GM12872 (cell line): Measurements from ENCODE around the gene RAB7B.

Experiments
- TF ChIP-seq, protein P1 (sequence below): IDR thresholded peaks from 3 replicates; pipeline ENCODE4 v1.5.1; 2011; ENCODE audit warnings: low read depth, mild to moderate bottlenecking, low read length, moderate library complexity; ENCODE audit not compliant: insufficient read depth

Gene RAB7B, protein sequence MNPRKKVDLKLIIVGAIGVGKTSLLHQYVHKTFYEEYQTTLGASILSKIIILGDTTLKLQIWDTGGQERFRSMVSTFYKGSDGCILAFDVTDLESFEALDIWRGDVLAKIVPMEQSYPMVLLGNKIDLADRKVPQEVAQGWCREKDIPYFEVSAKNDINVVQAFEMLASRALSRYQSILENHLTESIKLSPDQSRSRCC

DNA sequence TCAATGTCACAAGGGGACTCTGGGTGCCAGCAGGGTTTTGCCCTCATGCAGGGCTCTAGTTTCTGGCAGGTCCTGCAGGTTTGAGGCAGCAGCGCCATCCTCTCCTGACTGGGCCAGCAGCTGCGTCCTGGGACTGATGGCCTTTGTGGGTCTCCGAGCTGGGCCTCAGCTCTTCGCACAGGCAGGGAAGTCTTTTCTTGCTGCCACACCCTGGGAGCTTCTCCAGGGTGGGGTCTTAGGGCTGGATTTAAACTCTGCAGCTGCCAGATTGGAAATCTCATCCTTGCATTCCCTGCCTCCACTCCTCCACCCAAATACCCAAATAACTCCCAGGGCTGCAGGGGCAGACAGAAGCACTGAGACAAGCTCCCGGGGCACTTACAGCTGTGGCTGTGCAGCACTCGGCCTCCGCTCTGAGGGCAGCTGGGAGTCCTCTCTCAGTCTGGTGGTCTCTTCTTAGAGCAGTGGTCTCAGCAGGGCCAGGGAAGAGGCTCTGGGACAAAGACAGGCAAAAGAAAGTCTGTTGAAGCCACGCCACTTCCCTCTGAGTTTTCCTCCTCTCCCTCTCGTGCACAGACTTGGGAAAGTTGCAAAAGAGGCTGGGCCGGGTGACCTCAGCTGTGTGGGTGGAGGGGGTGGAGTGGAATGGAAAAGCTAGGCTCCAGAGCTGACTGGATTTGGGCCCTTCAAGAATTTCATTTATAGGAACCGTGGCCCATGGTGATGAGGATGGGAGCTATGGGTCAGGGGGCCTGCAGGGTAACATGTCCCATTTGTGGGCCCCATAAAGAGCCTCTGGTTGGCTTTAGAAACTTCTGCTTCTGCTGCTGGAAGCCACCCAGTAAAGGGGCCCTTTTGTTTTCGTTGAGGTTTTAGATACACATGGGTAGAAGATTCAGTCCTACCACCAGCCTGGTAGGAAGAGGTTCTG is at the start of gene RAB7B:
TSS of gene RAB7B (minus strand) at position 525 of the 931 bp plus-strand sequence. CDS start 9,260 bp downstream, outside the sequence.
- TF ChIP-seq, protein P1, sequence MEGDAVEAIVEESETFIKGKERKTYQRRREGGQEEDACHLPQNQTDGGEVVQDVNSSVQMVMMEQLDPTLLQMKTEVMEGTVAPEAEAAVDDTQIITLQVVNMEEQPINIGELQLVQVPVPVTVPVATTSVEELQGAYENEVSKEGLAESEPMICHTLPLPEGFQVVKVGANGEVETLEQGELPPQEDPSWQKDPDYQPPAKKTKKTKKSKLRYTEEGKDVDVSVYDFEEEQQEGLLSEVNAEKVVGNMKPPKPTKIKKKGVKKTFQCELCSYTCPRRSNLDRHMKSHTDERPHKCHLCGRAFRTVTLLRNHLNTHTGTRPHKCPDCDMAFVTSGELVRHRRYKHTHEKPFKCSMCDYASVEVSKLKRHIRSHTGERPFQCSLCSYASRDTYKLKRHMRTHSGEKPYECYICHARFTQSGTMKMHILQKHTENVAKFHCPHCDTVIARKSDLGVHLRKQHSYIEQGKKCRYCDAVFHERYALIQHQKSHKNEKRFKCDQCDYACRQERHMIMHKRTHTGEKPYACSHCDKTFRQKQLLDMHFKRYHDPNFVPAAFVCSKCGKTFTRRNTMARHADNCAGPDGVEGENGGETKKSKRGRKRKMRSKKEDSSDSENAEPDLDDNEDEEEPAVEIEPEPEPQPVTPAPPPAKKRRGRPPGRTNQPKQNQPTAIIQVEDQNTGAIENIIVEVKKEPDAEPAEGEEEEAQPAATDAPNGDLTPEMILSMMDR, result no peak

DNA sequence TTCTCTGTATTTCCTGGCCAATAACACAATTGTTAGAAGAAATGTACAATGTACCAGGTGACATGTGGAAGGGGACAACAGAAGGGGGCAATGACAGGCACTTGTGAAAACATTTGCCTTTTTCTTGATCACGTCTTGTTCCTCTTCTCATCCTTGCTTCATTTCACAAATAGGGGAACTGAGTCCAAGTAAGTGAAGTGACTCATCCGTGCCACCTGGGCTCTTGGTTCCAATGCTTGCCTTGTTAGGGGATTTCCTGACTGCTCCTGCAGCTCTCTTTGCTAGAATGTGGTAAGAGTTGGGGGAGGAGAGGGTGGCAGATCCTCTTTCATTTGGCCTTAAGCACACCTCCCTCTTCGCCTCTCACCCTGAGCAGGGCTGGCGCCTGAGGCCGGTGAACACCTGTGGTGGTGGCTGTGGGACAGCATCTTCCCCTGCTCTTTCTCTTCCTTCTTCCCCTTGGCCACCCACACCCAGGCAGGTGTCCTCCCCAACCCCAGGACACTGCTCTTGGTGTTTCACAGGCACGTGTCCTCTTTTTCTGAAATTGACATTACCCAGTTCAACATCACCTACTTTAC is 47.5 kb upstream of the RAB7B start:
- TF ChIP-seq, protein P1, result 0 out of 3 replicates have a peak, but pooled peaks have one; percentile 9

DNA sequence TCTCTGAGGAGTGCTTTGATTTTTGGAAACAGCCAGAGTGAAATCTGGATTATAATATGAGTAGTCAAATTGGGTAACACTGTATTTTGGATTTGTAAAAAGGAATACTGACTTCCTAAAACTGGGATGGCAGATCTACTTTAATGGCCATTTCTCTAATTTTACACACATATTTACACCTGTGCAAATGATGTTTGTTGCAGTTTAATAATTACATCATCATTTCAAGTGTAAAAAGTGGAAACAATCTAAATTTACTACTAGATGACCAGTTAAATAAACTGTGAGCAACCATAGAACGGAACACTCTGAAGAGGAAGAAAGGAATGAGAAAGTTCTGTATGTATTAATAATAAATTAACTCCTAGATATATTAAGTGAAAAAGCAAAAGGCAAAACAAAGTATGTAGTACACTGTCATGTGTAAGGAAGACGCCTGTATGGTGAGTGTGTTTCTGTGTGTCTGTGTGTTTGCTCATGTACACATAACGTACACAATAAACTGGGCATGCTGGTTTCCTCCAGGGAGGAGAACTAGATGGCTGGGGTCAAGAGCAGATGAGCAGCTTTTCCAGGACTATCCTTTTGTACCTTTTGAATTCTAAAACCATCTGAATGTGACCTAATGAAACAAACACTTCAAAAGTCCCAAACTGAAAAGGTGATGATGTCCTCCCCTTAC is 46.9 kb upstream of the RAB7B start:
- TF ChIP-seq, protein P1, result no peak

DNA sequence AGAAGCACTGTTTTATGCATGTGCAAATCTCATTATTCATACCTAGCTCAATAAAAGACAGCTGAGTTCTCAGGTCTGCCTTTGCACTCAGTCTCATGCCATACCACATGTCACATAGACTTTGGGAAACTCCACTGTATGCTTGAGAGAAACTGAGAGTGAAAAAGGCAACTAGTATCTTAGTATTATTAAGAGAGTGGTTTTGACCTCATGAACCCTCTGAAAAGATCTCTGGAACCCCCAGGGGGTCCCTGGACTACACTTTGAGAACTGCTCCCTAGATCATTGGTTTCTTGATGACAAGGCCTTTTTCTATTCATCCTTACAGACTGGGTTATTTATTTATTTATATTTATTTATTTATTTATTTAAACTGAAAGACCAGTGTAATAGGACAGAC is 46.1 kb upstream of the RAB7B start:
- TF ChIP-seq, protein P1, result no peak

DNA sequence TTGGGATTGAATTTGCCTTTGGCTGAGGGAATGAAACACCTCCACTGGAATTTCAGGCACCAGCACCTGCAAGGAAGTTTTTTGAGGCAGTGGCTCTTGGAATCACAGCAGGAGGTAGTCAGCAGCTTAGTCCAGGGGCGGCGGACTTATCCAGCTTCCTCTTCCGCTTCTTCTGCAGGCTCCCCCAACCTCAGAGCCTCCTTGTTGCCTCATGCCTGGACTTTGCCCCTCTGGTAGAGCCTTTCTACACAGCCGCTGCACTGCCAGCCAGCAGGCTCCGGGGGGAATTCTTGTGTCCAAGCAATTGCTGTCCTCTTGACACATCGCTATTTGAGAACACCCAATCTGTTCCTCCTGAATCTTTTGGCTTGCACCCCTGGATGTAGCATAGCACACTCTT is 45.4 kb upstream of the RAB7B start:
- TF ChIP-seq, protein P1, result no peak

DNA sequence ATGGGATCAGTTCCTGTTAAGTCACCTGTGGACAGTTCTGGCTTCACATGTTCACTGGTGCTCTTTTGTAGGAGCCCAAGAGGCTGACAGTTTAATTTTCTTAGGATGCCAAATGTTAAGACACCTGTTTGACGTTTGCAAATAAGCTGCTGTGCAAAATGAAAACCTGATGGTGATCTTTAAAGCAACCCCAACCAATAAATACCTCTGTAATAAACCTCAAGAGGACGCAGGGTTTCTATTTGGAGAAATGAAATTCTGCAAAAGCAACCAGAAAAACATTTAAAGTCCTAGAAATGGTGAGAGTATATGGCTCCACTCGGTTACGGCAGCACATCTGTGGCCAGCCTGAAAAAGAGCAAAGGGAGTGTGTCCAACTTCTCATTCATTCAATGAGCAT is 44.1 kb upstream of the RAB7B start:
- TF ChIP-seq, protein P1, result no peak

DNA sequence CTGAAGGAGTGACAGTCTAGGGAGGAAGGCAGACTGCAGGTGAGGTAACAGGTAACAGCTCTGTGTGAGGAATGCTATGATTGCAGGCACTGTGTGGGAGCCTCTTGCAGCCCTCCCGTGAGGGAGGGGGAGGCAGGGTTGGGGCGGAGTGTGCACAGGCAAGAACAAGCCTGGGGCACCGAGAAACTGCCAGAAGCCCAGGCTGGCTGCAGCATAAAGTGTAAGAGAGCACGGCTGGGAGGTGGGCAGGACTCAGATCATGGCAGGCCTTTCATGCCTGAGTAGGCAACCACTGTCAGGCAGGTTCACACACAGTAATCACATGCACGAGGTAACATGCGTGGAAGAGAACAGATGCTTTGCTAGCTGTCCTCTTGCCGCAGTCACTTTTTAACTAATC is 38.4 kb upstream of the RAB7B start:
- TF ChIP-seq, protein P1, result no peak
